ENCODE results near the gene SLC1A2. TPM values are rescaled to one million over a fixed set of nuclear protein-coding genes. Genes with fewer than 3 reads are reported as not detected.
A peak's percentile ranks its signal among the peaks of the same experiment; 100 is the strongest.

Gene SLC1A2
- total RNA-seq, 1 experiment from 2014 or later, result 0.41 TPM

DNA sequence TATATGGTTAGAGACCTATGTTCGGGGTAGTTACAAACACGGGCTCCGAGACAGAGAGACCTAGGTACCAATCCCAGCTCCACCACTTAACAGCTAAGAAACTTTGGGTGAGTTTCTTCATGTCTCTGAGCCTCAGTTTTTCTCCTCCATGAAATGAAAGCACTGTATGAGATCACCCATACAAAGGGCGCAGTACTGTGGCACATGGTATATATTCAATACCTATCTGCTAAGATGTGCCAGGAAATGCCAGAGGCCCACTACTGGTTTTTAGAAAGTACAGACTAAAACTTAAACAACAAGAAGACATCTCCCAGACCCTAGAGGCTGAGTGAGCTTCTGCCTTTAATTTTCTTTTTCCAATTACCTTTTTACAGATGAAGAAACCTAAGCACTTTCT lies 69.5 kb downstream of the SLC1A2 start:
- DNase-seq (ENCODE audit: low spot score), result no peak

DNA sequence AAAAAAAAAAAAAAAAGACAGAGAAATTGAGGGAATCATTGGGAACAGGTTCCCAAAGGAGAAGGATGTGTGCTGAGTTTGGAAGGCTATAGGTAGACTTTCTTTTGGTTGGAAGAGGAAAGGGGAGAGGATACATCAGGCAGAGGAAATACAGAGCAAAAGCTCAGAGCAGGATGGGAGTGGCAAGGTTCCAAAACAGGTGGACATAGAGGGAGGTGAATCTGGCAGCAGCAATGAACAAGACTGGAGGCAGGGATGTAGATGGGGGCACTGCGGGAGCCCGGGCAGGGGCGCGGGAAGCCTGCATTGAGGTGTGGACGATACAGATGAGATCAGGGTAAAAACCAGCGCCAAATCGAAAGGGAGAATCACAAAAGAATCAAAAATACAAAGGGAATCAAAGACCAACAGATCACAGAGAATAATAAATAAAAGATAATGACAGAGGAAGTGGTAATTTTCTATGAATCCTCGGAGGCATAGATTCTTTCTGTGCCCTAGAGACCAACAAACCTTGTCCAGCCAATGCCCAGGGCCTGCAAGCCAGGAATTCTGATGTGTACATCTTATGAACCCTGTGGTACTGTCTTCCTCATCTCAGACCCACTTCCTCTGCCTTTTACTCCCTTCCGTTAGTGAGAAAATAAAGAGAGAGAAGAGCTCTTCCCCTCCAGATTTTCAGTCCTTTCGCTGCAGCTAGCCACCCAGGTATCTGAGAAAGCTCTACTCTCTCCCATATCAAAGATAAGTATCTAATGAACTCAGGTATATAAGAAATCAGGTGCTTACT lies 70.3 kb downstream of the SLC1A2 start:
- DNase-seq (ENCODE audit: low spot score), result no peak

DNA sequence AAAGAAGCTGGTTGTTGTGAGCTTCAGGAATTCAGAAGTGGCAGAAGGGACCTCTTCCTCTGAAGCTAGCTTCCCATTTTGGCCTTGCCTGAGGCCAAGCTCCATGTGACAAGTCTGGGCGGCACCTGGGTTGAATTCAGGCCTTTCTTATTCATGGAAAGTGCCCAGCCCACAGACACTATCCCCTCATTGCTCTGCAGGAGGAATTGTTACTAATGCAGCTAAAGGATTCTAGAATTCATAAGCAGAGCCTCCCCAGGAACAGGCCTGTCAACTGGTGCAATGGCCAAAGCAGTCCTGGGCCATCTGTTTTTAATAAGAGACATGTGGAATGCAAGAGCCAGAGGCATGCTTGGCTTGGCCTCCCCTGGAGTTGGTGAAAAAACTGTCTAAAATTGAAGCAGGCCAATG lies 71.4 kb downstream of the SLC1A2 start:
- no peak for DNase-seq (ENCODE audit: low spot score)

DNA sequence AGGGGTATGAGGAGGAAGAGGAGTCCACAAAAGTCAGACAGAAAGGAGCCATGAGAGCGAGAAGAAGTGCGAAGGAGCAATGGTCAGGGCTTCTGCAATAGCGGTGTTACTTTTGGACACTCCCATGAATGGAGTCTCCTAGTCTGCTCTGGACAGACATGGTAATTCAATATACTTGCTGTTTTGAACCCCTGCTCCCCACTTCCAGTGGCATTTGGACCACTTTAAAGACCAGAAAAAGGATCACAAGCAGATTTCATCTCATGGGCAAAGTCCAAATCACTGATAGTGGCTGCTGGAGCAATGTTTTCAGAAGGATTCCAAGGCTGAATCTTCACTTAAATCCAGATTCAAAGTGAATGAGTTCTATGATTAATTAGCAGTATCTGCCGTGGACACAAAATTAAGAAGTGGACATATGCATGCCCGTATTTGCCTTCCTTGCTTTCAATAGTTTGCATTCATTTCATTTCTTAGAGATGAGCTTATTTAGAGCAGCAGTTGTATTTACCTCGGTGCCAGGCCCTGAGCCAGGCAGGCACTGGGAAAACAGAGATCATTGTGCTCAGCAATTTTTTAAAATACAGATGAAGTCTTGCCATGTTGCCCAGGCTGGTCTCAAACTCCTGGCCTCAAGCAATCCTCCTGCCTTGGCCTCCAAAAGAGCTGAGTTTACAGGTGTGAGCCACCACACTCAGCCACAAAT lies 72.0 kb downstream of the SLC1A2 start:
- no peak for DNase-seq (ENCODE audit: low spot score)

DNA sequence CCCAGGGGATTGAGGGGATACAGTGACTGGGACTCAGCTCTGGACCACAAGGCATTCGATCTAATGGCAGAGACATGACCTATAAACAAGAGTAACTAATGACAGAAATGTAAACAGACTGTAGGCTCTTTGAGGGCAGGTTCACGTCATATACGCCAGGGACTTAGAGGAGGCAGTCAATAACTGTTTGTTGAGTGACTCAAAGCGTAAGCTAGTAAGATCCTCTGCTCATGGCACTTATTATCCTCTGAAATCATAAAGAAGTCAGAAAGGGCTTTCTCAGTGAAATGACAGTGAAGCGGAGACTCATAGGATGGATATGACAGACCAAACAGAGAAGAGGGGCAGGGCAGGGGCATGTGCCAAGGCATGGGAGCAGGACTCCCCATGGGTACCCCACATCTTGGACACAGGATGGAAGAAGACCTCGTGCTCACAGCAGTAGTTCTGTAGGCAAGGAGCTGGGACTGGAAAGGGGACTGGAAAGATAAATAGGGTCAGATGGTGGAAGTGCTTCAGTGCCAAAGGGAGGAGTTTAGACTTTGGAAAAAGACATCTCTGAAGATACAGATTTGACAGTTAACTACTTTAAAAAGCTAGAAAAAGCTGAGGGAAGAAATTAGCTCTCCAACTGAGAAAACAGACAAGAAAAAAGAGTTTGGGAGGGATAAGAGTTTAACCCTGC lies 72.7 kb downstream of the SLC1A2 start:
- no peak for DNase-seq (ENCODE audit: low spot score)

DNA sequence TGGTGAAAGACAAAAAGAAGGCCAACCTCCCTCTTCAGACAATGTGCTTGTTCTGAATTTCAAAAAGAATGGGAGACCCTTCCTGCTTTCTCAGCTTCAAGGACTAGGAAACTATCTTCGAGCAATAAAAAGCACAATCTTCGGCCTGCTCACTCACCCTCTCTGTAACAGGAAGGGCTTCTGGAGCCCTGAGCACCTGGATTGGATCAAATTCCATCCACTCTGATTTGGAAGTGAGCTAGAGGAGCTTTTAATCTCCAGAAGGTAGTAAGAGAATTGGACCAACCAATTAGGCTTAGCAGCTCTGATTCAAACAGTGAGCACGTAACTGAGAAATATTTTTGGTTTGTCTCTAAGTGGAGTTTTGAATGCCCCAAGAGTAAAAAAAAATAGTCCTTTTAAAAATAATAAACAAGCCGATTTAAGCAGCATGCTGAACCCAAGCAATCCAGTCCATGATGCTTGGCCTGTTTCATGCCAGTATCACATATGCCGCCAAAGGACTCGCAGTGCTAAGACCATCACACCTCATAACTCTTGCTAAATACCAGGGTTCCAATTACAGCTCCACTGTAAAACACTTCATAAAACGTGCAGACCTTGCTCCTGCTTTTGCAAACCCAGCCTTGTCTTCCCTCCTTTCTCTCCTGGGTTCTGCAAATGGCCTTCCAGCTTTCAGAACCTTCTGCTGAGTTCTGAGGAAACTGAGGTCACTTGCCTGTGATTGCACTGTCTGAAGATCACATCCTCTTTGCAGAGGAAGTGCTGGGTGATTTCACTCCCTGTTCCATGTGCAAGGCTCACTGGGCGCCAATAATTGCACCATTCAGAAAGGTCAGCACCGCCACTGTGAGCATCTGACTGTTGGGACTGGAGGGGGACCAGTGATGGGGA lies 74.4 kb downstream of the SLC1A2 start:
- DNase-seq (ENCODE audit: low spot score), result no peak

DNA sequence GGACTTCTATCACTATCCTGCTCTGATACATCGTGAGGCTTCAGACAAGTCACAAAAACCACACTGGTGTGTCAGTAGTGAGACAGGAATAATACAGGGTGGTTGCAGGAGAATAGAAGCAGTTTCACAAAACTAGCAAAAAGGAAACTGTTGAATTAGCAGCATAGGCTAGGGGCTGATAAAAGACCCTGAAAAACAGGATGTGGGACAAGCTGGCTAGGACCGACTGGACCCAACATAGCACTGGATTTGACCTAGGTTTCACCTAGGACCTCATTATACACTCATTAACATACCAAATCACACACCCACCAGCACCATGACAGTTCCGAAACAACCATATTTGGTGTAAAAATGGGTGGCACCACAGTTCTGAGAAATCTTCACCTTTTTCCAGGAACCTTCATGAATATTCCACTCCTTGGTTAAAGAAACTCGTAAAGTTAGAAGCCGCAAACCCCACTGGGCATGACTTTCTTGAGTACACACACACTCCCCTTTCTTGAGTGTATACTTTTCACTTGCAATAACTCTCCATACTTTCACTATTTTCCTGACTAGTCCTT lies 76.2 kb downstream of the SLC1A2 start:
- no peak for DNase-seq (ENCODE audit: low spot score)

DNA sequence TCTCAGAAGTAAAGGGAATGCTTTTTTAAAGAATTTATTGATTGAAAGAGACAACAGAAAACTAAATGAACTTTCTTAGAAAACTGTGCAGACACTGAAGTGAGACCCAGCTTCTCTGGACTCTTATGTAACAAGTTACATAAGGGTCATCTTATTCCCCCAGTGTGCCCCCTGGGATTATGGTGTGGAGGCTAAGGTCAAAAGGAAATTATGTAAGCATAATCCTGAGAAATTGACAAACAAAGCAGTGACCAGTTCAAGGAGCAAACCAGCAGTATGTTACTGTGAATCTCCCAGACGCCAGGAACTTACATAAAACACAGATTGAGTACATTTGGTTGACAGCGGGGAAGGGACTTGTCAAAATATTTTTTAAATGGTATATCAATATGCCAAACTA lies 78.6 kb downstream of the SLC1A2 start:
- no peak for DNase-seq (ENCODE audit: low spot score)

DNA sequence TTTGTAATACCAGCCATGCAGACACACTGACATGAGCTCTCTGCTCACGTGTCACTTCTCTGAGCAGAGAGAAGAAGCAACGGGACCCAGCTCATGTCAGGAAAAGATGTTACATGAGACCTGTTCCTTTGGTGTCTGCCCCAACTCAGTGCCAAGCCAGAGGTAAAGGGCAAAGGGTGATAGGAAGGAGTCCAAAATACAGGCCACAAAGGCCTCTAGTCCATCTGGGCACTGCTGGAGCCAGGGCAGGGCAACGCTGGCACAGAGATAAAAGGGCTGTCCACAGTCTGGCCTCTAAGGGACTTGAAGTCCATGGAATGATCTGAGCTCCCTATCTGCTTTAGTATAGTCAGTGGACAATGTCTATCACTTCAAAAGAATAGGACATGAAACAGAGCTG lies 79.3 kb downstream of the SLC1A2 start:
- no peak for DNase-seq (ENCODE audit: low spot score)

DNA sequence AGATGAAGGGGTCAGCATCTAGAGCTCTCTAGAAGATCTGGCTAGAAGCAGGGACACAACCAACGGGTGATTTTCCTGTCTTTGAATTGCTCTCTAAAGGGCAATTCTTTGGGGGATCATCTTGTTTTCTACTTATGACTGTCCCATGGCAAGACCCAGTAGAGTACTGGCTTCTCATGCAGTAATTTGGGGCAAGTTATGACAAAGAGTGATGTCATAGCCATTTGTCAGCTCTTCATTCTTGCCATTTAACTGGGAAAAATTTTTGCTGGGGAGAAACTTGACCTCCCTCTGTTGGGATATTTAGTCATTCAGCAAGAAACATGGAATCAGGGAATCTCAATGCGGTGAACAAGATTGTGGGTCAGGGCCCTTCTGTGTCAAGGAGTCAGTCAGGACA lies 80.4 kb downstream of the SLC1A2 start:
- DNase-seq (ENCODE audit: low spot score), result no peak

DNA sequence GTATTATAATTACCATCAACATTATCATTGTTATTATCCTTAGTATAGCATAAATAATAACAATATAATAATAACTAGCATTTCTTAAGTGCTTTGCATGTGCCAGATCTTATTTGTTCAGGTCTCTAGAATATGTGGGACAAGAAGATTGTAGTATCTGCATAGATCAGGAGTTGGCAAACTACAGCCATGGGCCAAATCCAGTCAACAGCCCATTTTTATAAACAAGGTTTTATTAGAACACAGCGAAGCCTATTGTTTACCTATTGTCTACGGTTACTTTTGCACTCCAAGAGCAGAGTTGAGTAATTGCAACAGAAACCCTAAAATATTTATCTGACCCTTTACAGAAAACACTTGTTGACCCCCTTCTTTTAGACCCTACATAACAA lies 81.4 kb downstream of the SLC1A2 start:
- peak; percentile 11 for DNase-seq (ENCODE audit: low spot score)

DNA sequence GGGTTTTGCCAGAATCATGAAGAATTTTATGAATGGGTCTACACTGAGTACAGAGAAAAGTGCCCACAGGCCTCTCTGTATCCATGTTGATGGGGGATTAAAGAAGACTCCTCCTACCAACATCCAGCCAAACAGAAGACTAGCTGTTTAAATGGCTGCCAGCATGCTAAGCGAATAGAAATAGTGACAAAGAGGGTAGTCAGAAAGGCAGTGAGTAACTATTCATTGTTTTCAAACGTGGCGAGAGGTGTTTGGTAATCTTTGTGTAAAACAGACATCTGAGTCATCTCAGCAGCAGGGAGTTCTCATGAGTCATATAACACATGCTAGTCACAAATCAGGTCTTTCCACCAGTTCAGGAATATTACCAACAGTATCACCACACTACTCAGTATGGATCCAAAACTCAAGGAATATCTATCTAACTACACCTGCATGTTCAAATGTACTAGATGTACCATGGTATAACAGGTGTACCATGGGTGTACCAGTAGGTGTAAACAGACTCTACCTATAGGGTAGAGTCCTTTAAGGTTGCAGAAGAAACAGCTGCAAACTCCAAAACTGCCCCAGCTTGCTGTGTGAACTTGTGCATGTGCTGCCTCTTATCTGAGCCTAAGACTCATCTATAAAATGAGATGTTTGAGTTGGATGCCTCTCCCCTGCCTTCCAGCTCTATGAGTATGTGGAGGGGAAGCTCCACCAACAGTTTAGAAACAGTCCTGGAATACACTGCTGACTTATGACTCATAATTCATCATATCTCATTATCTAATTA lies 82.0 kb downstream of the SLC1A2 start:
- DNase-seq (ENCODE audit: low spot score), result peak; percentile 99

DNA sequence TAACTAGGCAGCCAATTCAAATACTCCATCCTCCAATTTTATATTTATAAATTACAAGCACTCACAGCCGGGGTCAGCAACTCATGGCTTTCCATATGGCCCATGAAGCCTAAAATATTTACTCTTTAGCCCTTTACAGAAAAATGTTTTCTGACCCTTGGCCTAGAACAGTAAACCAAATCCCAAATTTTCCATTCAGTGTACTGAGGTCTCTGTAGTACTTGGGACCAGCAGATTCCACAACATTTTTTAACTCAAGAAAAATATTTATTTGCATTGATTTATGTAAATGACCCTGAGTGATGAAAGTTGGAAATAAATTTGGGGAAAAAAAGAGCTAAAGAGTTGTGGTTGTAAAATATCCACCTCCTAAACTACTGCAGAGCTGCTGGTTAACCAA lies 82.6 kb downstream of the SLC1A2 start:
- no peak for DNase-seq (ENCODE audit: low spot score)

DNA sequence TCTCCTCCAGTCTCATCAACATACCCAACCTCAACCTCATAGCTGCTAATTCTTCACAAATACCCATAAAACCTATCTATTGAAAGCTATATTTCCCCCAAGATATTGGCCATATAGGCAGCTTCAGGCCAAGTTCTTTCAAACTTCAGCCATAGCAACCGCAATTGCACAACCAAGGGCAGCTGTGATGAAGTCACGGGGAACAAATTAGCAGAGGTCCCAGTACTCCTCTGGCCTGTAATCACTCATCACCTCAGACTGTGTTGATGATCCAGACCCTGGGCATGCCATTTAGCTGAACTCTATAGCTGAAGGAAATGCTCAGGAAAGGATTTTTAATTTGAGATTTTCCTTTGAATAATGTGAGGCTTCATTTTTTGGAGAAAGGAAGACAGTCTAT lies 84.1 kb downstream of the SLC1A2 start:
- DNase-seq (ENCODE audit: low spot score), result no peak

DNA sequence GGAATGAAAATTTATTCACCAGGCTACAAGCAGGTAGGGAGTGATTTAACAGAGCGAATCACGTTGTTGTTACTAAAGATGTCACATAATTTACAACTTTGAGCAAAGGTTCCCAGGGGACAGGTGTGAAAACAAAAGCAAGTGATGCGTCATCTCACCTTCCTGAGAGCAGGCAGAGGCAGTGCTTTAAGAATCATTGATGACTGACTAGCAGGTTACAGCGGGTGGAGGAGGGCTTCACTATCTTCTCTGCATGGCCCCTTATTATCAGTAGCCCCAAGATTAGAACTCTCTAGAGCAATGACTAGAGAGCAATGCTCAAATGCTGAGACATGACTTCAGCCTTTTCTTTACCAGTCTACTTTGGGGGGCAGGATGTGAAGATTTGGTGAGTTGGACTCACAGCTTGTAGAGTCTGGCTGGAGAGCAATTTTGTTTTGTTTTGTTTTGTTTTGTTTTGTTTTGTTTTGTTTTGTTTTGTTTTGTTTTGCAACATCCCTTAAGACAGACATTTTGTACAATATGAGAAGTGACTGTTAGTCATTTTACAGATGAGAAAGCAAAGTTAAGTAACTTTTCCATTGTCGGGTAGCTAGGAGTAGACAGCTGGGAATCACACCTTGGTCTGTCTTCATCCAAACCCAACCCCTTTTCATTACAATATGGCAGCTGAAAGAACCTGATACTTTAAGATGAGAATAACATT lies 84.8 kb downstream of the SLC1A2 start:
- DNase-seq (ENCODE audit: low spot score), result no peak

DNA sequence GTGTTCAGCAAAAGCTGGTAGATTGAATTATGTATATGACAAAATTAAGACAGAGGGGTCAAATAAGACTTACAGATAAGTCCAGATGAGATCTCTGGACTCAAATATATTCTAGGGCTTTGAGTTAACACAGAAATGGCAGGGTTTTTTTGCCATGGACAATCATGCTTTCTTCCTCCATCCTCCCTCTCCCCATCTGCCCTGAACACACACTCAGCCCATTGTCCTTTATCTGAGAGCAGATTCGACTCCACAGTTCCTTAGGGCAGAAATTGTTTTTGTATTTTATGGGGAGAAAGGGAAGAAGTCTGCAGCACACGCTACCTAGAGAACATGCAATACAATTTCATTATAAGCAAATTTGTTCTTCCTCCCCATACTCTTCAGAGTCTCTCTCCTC lies 86.8 kb downstream of the SLC1A2 start:
- no peak for DNase-seq (ENCODE audit: low spot score)

DNA sequence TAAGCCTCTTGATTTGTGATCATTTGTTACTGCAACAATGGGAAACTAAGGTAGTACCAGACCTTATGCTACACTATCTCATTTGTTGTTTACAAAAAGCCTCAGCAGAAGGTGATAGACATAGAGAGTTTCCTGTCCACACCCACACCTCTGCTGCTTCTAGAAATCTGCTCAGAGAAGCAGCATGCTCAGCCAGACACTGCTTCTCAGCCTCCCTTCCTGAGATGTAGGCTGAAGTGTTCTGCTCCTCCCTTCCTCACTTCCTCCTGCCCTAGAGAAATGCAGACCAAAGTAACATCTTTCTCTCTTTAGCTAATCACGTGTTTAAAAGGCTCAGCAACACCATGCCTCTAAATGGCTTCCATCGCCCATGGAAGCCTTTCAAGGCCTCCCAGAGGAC lies 88.4 kb downstream of the SLC1A2 start:
- no peak for DNase-seq (ENCODE audit: low spot score)

DNA sequence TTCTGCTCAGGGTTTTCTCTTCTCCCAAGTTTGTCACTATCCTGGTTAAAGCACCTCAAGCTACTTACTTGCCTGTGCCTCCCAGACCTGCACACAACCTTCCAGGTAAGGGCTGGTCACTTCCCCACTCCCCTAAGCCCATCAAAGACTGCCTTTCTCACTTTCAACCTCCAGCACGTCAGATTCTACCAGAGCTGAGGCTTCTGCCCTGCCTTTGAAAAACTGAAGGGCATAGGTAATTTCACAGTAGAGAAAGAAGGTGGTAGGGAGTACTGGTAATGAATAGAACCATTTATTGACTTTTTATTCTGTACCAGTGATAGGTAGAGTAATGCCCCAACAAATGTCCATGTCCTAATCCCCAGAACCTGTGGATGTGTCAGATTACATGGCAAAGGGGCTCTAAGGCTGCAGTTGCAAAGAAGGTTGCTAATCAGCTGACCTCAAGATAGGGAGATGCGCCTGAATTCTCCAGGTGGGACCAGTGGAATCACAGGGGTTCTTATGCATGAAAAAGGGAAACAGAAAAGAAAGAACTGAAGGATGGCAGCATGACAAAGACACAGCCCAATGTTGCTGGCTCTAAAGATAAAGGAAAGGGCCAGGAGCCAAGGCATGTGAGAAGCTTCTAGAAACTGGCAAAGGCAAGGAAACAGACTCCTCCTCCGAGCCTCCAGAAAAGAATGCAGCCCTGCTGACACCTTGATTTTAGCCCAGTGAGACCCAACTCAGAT lies 89.0 kb downstream of the SLC1A2 start:
- DNase-seq (ENCODE audit: low spot score), result no peak

DNA sequence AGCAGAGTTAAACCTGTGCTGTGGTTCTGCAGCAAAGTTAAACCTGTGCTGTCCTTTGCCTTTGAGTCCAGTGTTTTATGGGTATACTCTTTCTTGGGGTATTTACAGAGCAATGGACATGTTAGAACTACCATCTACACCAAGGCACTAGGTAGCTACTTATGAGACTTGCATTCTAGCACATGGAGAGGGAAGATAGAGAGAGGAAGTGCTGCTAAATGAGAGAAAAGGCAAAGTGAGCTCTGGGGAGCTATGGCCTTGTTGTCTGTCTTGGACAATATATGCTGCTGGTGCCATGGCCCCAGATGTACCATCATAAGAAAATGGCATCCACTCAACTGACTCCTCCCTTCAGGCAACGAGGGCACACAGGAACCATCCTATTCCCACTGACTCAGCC lies 91.5 kb downstream of the SLC1A2 start:
- DNase-seq (ENCODE audit: low spot score), result no peak

Measured in A172 (cell line).